Activated T-cell treated with anti-CD3 and anti-CD28 coated beads for 4 hours (primary cell): ENCODE data around the gene IL18BP.
A peak's percentile ranks its signal among the peaks of the same experiment; 100 is the strongest.

Experiments
- DNase-seq: peaks from one replicate; pipeline ENCODE4 v3.0.0-alpha.2; 2020

IL18BP gene

GRCh38 chr11:71998649-71999310, at the start of gene IL18BP:
Gene IL18BP, plus strand, starts transcription at chr11:71998909. Its CDS starts 1,076 bp downstream, at chr11:71999985.
- DNase-seq = peak; percentile 5

- no peak for DNase-seq
Observed at GRCh38 chr11:71949034-71949433, 49.7 kb upstream of the IL18BP start.

- DNase-seq = no peak
Observed at GRCh38 chr11:71951741-71952310, 46.9 kb upstream of the IL18BP start.

- DNase-seq = no peak
Observed at GRCh38 chr11:71955898-71956456, 42.7 kb upstream of the IL18BP start.

- DNase-seq = no peak
Observed at GRCh38 chr11:71962428-71963038, 36.2 kb upstream of the IL18BP start.

- DNase-seq = no peak
Observed at GRCh38 chr11:71963468-71963867, 35.2 kb upstream of the IL18BP start.

GRCh38 chr11:71964641-71965040, 34.1 kb upstream of the IL18BP start:
- DNase-seq = no peak

- no peak for DNase-seq
Observed at GRCh38 chr11:71971680-71972079, 27.0 kb upstream of the IL18BP start.

- no peak for DNase-seq
Observed at GRCh38 chr11:71976551-71976950, 22.2 kb upstream of the IL18BP start.

- DNase-seq = no peak
Observed at GRCh38 chr11:71977090-71977489, 21.6 kb upstream of the IL18BP start.

GRCh38 chr11:71977743-71978418, 20.8 kb upstream of the IL18BP start:
- peak; percentile 53 for DNase-seq

GRCh38 chr11:71979094-71979493, 19.6 kb upstream of the IL18BP start:
- no peak for DNase-seq

- DNase-seq = no peak
Observed at GRCh38 chr11:71979602-71980001, 19.1 kb upstream of the IL18BP start.

- no peak for DNase-seq
Observed at GRCh38 chr11:71986131-71986530, 12.6 kb upstream of the IL18BP start.

GRCh38 chr11:71987521-71987920, 11.2 kb upstream of the IL18BP start:
- no peak for DNase-seq

GRCh38 chr11:71988050-71988449, 10.7 kb upstream of the IL18BP start:
- no peak for DNase-seq

GRCh38 chr11:71990701-71991100, 8.0 kb upstream of the IL18BP start:
- no peak for DNase-seq

- DNase-seq = no peak
Observed at GRCh38 chr11:71991494-71991893, 7.2 kb upstream of the IL18BP start.

- no peak for DNase-seq
Observed at GRCh38 chr11:71992136-71992730, 6.5 kb upstream of the IL18BP start.

- DNase-seq = no peak
Observed at GRCh38 chr11:71994786-71995185, 3.9 kb upstream of the IL18BP start.

- no peak for DNase-seq
Observed at GRCh38 chr11:71995726-71996291, 2.9 kb upstream of the IL18BP start.

- DNase-seq = no peak
Observed at GRCh38 chr11:71996517-71996916, 2.2 kb upstream of the IL18BP start.

GRCh38 chr11:71996946-71997345, 1.8 kb upstream of the IL18BP start:
- no peak for DNase-seq
